OCI-LY3 (cell line): ENCODE data around the gene PLD4.
"Not testable (repeated sequence)": the region's sequence is repeated elsewhere in the genome, so short reads cannot be mapped to it uniquely, and the experiment has no call there.

ENCODE experiments used
- H2AFZ ChIP-seq: fragments of 200-600, 300-600 bp; shearing (Covaris generic); 2 replicates; pipeline ENCODE4 v1.6.0; 2014; ENCODE audit warnings: antibody characterized with exemption, low read depth, low read length
- H3K27ac ChIP-seq: fragments of 200-600, 300-600 bp; sonication (generic); 2 replicates; pipeline ENCODE4 v1.5.1; 2014; ENCODE audit warnings: mild to moderate bottlenecking, low read length, moderate library complexity, mixed read lengths
- H3K27me3 ChIP-seq: fragments of 200-600, 300-600 bp; sonication (generic); 2 replicates; pipeline ENCODE4 v1.6.1; 2014; ENCODE audit warnings: low read depth, low read length, mixed read lengths
- H3K36me3 ChIP-seq: fragments of 200-600, 300-600 bp; sonication (generic); replicated peaks from 2 replicates; pipeline ENCODE3; 2014; ENCODE audit warnings: low read depth, low read length, mixed read lengths
- H3K4me1 ChIP-seq: fragments of 300-600, 200-600 bp; sonication (generic); 2 replicates; pipeline ENCODE4 v1.6.1; 2014; ENCODE audit warnings: low read length, mixed read lengths
- H3K4me2 ChIP-seq: fragments of 200-600, 300-600 bp; sonication (generic); 2 replicates; pipeline ENCODE4 v1.6.1; 2014; ENCODE audit warnings: low read length, mixed read lengths
- H3K4me3 ChIP-seq: fragments of 300-600, 200-600 bp; sonication (generic); 2 replicates; pipeline ENCODE4 v1.5.1; 2014; ENCODE audit warnings: antibody characterized with exemption, mild to moderate bottlenecking, low read length, moderate library complexity
- H3K79me2 ChIP-seq: fragments of 300-600, 200-600 bp; shearing (Covaris generic); 2 replicates; pipeline ENCODE4 v1.6.1; 2014; ENCODE audit warnings: mild to moderate bottlenecking, low read length, mixed read lengths
- H3K9ac ChIP-seq: fragments of 300-600, 200-600 bp; shearing (Covaris generic); 2 replicates; pipeline ENCODE4 v1.6.0; 2014; ENCODE audit warnings: mild to moderate bottlenecking, low read length, moderate library complexity
- H3K9me3 ChIP-seq: fragments of 200-600, 300-600 bp; shearing (Covaris generic); 2 replicates; pipeline ENCODE4 v1.6.1; 2014; ENCODE audit warnings: low read length, mixed read lengths; ENCODE audit not compliant: insufficient read depth
- H4K20me1 ChIP-seq: fragments of 200-600, 300-600 bp; sonication (generic); 2 replicates; pipeline ENCODE4 v1.6.1; 2016; ENCODE audit warnings: low read length, mixed read lengths; ENCODE audit not compliant: insufficient read depth
- CTCF ChIP-seq: fragments of 200-600, 300-600 bp; sonication (generic); IDR thresholded peaks from 2 replicates; pipeline ENCODE4 v1.5.1; 2014; ENCODE audit warnings: antibody characterized with exemption, low read length, low read depth
- EZH2phosphoT487 ChIP-seq: fragments of 200-600 bp; shearing (Covaris generic); IDR thresholded peaks from 2 replicates; pipeline ENCODE4 v1.6.1; 2018; ENCODE audit warnings: antibody characterized with exemption, mixed run types, low read depth

The PLD4 gene

DNA sequence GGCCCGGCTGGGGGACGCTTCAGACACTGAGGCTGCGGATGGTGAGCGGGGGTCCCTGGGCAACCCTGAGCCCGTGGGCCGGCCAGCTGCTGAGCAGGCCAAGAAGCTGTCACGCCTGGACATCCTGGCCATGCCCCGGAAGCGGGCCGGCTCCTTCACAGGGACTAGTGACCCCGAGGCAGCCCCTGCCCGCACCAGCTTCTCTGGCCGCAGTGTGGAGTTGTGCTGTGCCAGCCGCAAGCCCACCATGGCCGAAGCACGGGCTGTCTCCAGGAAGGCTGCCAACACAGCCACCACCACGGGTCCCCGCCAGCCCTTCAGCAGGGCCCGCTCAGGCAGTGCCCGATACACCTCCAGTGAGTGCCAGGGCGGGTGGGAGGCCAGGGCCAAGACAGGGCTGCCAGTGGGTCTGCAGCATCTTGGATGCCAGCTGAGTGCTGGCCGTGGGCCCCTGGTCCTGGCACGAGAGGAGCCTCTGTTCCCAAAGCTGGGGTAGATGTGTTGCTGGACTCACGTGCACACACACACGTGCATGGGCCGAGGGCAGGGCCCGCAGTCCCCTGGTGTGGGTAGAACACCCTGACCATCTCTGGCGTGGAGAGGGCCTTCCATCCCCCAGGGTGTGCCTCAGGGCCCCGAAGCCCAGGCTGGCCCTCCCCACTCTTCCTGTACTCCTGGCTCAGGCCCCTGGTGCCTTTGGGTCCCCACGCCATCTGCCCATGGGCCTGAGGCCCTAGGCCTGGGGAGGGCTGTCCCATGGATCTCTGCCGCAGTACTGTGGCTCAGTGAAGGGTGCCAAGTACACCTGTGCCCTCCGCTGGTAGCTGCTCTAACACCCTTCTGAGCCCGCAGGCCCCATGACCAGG is 36.8 kb upstream of the PLD4 start:
- no peak overlapping the region for H3K27ac ChIP-seq
- H3K4me3 ChIP-seq = no peak overlapping the region
- H3K36me3 ChIP-seq = no peaks in the 10 kb centered on the region
- H3K79me2 ChIP-seq = no peaks in the 10 kb centered on the region
- no peak overlapping the region for H3K9ac ChIP-seq
- peaks cover 5% of the 10 kb centered on the region; the same call in 1 of the 2 replicates for H3K4me1 ChIP-seq
- no peaks in the 10 kb centered on the region for H4K20me1 ChIP-seq
- H2AFZ ChIP-seq = no peak overlapping the region
- TF ChIP-seq CTCF (no peak), EZH2phosphoT487 (no peak)
- no peak overlapping the region for H3K4me2 ChIP-seq
- no peaks in the 10 kb centered on the region for H3K27me3 ChIP-seq
- no peaks in the 10 kb centered on the region for H3K9me3 ChIP-seq

DNA sequence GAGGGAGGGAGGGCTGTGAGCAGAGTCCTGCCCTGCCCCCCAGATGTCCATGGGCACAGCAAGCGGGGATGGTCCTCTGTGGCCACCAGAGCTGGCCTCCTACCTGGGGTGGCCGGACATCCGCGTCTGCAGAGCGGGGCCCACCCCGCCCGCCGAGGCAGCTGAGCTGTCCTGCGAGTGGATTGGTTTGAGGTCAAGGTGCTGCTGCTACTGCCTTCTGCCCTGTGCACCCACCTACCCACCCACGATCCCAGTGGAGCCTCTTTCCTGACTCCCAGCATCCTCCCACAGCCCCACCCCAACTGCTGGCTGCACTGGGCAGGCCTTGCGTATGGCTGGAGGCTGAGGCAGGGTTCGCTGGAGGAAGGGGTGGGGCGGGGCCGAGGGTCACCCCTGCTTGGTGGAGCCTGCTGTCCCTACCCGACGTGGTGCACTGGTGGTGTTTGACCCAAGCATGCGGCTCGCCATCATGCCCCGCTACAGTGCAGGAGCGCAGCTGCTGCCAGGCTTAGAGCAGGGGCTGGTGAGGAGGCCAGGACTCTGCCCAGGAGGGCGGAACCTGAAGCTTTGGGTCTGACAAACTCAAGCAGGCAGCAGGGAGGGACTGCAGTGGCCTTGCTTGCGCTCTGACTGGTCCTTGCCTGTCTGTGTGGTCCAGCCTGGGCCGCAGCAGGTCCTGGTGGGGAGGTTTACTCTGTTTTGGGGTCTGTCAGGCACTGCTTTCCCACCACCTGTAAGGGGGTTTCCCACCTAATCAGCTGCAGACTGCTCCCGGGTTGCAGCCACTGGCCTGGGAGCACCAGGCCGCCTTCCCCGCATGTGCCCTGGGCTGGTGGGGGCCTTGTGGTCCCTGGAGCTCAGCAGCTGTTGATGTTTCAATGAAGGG is 35.9 kb upstream of the PLD4 start:
- TF ChIP-seq EZH2phosphoT487 (no peak), CTCF (no peak)
- H3K9ac ChIP-seq = no peak overlapping the region
- no peaks in the 10 kb centered on the region for H4K20me1 ChIP-seq
- H3K9me3 ChIP-seq = no peaks in the 10 kb centered on the region
- no peak overlapping the region for H3K4me2 ChIP-seq
- H3K27ac ChIP-seq = no peak overlapping the region
- no peaks in the 10 kb centered on the region for H3K36me3 ChIP-seq
- peaks cover 5% of the 10 kb centered on the region; the same call in 1 of the 2 replicates for H3K4me1 ChIP-seq
- no peak overlapping the region for H3K4me3 ChIP-seq
- H3K27me3 ChIP-seq = no peaks in the 10 kb centered on the region
- H3K79me2 ChIP-seq = no peaks in the 10 kb centered on the region
- no peak overlapping the region for H2AFZ ChIP-seq

- no peak for TF ChIP-seq CTCF
- TF ChIP-seq EZH2phosphoT487 = no peak
- Histone ChIP-seq H3K9ac (no peak overlapping the region), H3K27ac (no peak overlapping the region), H3K27me3 (no peaks in the 10 kb centered on the region), H3K4me3 (no peak overlapping the region), H3K36me3 (no peaks in the 10 kb centered on the region), H2AFZ (no peak overlapping the region), H3K4me2 (no peak overlapping the region), H3K79me2 (no peaks in the 10 kb centered on the region), H3K4me1 (peaks cover 5% of the 10 kb centered on the region; the same call in 1 of the 2 replicates), H4K20me1 (no peaks in the 10 kb centered on the region), H3K9me3 (no peaks in the 10 kb centered on the region)
These were observed 35.3 kb upstream of the PLD4 start for GRCh38 chr14:104889375-104889757.

GRCh38 chr14:104890292-104890691 is 34.4 kb upstream of the PLD4 start:
- not testable (repeated sequence) for H3K27me3 ChIP-seq, H3K27ac ChIP-seq, H3K4me1 ChIP-seq, H2AFZ ChIP-seq, H3K36me3 ChIP-seq, H3K4me3 ChIP-seq, H3K9me3 ChIP-seq, H3K79me2 ChIP-seq, H3K4me2 ChIP-seq, H4K20me1 ChIP-seq, H3K9ac ChIP-seq
